Esophagus squamous epithelium (tissue), 5 donors: ENCODE measurements around the gene NEDD4L. TPM values are rescaled to one million over a fixed set of nuclear protein-coding genes. Genes with fewer than 3 reads are reported as not detected.

Experiments
- DNase-seq: peaks from one replicate; lab custom pipeline; 2025; lab: John Stamatoyannopoulos, UW
- H3K27ac ChIP-seq, 4 donors: fragments of 200-600 bp; sonication (generic); one replicate each; pipeline ENCODE4 v1.5.1; 2016 to 2019; ENCODE audit warnings: mild to moderate bottlenecking in 1 of 4
- H3K27me3 ChIP-seq, 4 donors: fragments of 200-600 bp; sonication (generic); 1 replicate in 3 of 4; 2 replicates in 1 of 4; pipeline versions ENCODE4 v1.5.1 to v1.6.0; 2017 to 2021; ENCODE audit warnings: antibody characterized with exemption in 1 of 4
- H3K36me3 ChIP-seq, 3 donors: fragments of 200-600 bp; sonication (generic); one replicate each; pipeline ENCODE4 v1.5.1; 2016 to 2019
- H3K4me1 ChIP-seq, 3 donors: fragments of 200-600 bp; sonication (generic); one replicate each; pipeline ENCODE4 v1.5.1; 2017 to 2019
- H3K4me3 ChIP-seq, 4 donors: fragments of 200-600 bp; sonication (generic); 1 replicate in 3 of 4; 2 replicates in 1 of 4; pipeline ENCODE4 v1.5.1; 2016 to 2019; ENCODE audit warnings: mild to moderate bottlenecking in 2 of 4, moderate library complexity in 1 of 4
- H3K9me3 ChIP-seq, 3 donors: fragments of 200-600 bp; sonication (generic); one replicate each; pipeline ENCODE4 v1.5.1; 2016 to 2019
- POLR2A ChIP-seq, 4 donors: fragments of 450-650 bp; IDR thresholded peaks; one replicate each; pipeline ENCODE4 v1.6.1; 2017; ENCODE audit warnings: antibody characterized with exemption in 4 of 4, mild to moderate bottlenecking in 4 of 4, moderate library complexity in 3 of 4
- WGBS, 2 donors: methylation state at CpG; one replicate each; pipeline ENCODE4 v1.1.5; 2018; 5-methylcytosine and 5-hydroxymethylcytosine counted together
- intact Hi-C: fragments of 100-400 bp; cut with DNase I; formaldehyde crosslinking; loops from one replicate; pipeline ENCODE4 v1.15.0; 2022
- total RNA-seq, 4 donors: library from RNA; depleted of rRNA; stranded (reverse); fragments of >200 nt; gene quantifications; one replicate each; pipeline ENCODE4 v1.1.0, GENCODE V29; 2016
- TF ChIP-seq, protein P1 (sequence below), 6 experiments: fragments of 450-650 bp in 4 of 6; fragments of 200-600 bp in 2 of 6; sonication (generic) in 2 of 6; IDR thresholded peaks; one replicate each; pipeline ENCODE4 v1.5.1; 2016 to 2019; ENCODE audit warnings: antibody characterized with exemption in 6 of 6, mild to moderate bottlenecking in 4 of 6, moderate library complexity in 4 of 6
- donor health status: DM: yes; HTN: yes; CAD: no.

Gene NEDD4L
- total RNA-seq, 4 donors from 2014 or later: 17.0 to 27.6 (median 21.9) TPM

DNA sequence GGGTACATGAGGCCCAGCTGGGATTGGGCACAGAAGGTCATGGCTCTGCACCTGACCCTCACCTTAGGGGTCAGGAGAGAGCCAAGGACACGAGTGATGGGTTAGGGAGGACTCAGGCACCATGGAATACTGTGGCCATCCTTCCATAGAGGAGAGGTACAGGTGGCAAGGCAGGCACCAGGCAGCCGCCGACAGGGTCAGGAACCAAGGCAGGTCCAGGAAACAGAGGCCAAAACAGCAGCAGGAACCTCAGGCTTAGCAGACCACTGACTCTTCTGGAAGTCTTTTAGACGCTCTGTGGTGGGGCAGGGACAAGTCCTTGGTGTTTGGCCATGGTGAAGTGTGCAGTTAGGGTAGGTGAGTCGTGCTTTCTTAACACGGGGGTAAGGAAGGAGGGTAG, 128.0 kb downstream of the NEDD4L start:
- DNase-seq: no peak
- H3K4me1 ChIP-seq: peaks cover 0 to 4% (median 2%) of the 10 kb centered on the region in 3 donors
- no peaks in the 10 kb centered on the region for H3K27me3 ChIP-seq
- intact Hi-C loops: no loop called here
- WGBS, 2 donors: 81 to 94% methylated on average over 3 to 6 of the region's 6 CpGs
- no peak overlapping the region for H3K27ac ChIP-seq
- H3K36me3 ChIP-seq: no peaks in the 10 kb centered on the region
- H3K9me3 ChIP-seq: no peaks in the 10 kb centered on the region
- H3K4me3 ChIP-seq: no peak overlapping the region
- TF ChIP-seq, protein P1, sequence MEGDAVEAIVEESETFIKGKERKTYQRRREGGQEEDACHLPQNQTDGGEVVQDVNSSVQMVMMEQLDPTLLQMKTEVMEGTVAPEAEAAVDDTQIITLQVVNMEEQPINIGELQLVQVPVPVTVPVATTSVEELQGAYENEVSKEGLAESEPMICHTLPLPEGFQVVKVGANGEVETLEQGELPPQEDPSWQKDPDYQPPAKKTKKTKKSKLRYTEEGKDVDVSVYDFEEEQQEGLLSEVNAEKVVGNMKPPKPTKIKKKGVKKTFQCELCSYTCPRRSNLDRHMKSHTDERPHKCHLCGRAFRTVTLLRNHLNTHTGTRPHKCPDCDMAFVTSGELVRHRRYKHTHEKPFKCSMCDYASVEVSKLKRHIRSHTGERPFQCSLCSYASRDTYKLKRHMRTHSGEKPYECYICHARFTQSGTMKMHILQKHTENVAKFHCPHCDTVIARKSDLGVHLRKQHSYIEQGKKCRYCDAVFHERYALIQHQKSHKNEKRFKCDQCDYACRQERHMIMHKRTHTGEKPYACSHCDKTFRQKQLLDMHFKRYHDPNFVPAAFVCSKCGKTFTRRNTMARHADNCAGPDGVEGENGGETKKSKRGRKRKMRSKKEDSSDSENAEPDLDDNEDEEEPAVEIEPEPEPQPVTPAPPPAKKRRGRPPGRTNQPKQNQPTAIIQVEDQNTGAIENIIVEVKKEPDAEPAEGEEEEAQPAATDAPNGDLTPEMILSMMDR (IDR thresholded peaks at IDR 0.05): no peak
- no peak for TF ChIP-seq POLR2A (IDR thresholded peaks at IDR 0.05)

DNA sequence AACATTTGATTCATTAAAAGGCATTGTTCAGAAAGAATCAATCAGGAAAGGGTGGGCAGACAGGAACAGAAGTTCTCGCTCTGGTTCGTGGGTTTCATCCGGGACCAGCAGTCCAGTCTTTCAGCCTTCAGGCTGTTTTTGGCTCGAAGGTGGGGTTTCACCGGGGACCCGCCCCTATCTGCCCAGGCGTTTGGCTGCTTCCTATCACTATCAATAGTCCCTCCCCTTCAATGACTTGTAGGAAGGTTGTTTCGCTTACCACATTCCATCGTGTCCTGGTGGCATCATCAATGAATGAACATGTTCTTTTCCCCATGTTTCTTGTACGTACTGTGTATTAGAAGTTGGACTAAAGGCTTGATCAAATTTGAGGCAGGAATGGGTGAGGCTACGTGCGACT, 130.3 kb downstream of the NEDD4L start:
- H3K27me3 ChIP-seq: no peaks in the 10 kb centered on the region
- no peaks in the 10 kb centered on the region for H3K36me3 ChIP-seq
- no peaks in the 10 kb centered on the region for H3K9me3 ChIP-seq
- TF ChIP-seq POLR2A (IDR thresholded peaks at IDR 0.05): no peak
- TF ChIP-seq, protein P1 (IDR thresholded peaks at IDR 0.05): no peak
- no peak for DNase-seq
- H3K4me3 ChIP-seq: no peak overlapping the region
- 89 to 92% methylated on average over 9 to 10 of the region's 12 CpGs for WGBS, 2 donors
- peaks cover 5 to 16% (median 7%) of the 10 kb centered on the region in 3 donors for H3K4me1 ChIP-seq
- H3K27ac ChIP-seq: no peak overlapping the region
- intact Hi-C loops: no loop called here

DNA sequence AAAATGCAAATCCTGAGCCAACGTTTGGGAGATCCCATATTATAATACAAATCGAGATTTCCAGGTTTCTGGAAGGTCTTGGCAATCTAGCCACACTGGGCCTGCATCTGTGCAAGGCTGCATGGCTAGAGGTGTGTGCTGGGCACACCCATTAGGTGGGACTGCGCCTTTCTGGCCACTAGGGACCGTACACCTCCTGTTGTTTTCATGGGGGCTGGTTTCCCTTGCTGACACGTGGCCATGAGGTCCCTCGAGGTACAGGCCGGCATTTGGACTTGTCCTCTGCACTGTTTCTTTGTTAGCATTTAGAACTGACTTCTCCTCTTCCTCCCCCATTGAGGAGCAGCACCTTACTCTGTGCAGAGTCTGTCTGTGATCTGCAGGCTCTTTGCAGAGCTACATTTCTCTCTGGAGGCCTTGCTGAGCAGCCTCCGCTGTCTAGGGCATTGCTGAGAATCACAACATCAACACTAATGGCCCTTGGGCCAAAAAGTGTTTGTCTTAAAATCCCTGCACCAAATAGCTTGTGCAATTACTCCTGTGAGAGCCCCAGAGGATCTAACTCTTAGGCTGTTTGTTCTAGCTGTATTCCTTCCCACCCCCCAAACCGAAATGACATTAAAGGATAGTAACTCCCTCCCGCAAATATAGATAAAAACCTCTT, 131.2 kb downstream of the NEDD4L start:
- H3K4me3 ChIP-seq: no peak overlapping the region
- H3K27me3 ChIP-seq: no peaks in the 10 kb centered on the region
- no peak for DNase-seq
- intact Hi-C loops: no loop called here
- H3K27ac ChIP-seq: no peak overlapping the region
- 57 to 64% methylated on average over 7 to 9 of the region's 10 CpGs for whole genome bisulfite sequencing, 2 donors
- no peaks in the 10 kb centered on the region for H3K9me3 ChIP-seq
- no peaks in the 10 kb centered on the region for H3K36me3 ChIP-seq
- H3K4me1 ChIP-seq: peaks cover 5 to 16% (median 7%) of the 10 kb centered on the region in 3 donors
- TF ChIP-seq, protein P1 (IDR thresholded peaks at IDR 0.05): no peak

DNA sequence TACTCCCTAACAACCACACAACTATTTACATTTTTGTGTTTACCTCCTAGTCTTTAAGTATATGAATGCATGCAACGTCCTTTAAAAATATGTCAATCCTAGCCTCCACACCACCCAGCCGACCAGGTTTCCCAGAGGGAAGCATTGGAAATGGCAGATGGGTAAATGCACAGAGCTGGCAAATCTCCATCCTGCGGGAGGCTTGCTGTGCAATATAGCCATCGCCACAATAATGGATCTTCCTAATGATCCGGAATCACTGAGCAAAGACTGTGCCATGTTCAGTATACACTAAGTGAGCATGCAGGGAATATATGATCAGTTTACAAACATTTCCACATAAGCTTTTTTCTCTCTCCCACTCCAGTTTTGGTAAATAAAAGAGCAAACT, 131.8 kb downstream of the NEDD4L start:
- Histone ChIP-seq H3K27me3 (no peaks in the 10 kb centered on the region), H3K4me1 (peaks cover 5 to 16% (median 7%) of the 10 kb centered on the region in 3 donors), H3K4me3 (no peak overlapping the region), H3K9me3 (no peaks in the 10 kb centered on the region), H3K27ac (no peak overlapping the region), H3K36me3 (no peaks in the 10 kb centered on the region)
- intact Hi-C loops: no loop called here
- 87 to 96% methylated on average over 4 to 5 of the region's 5 CpGs for WGBS, 2 donors
- no peak for DNase-seq
- TF ChIP-seq, protein P1 (IDR thresholded peaks at IDR 0.05): no peak
- TF ChIP-seq POLR2A (IDR thresholded peaks at IDR 0.05): no peak

DNA sequence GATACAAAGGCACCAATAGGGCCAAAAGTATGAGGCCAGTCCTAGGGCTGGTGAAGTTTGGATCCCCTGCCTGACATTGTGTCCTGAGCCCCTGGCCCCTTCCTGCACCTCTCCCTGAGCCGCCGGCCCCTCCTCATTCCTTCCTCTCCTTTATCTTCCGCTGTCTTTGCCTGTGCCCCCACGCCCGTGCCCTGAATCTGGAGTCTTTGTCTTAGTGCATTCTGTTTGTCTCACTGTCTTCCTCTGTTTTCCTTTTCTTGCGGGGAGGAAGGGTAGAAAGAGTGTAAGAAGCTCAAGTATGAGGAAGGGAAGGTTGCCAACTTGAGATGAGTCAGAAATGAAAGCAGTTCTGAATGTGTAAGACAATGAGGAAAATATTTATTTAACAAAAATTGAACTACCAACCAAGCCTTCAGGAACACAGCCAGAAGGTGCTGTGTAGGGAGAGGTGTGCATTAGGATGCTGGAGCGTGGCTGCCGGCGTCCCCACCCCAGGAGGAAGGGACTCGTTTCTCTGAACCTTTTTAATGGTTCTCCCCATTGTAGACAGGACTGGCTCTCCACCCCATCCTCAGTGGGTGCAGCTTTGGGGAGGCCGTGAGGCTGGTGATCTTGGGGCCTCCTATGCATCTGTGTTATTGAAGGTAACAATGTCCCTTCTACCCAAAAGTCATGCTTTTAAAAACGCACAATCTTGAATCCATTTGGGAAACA, 133.1 kb downstream of the NEDD4L start:
- DNase-seq: no peak
- peak overlapping the region in 1 of 4 donors; percentile 13 for H3K4me3 ChIP-seq
- H3K27ac ChIP-seq: peak overlapping the region in 2 of 4 donors; percentile 31 to 50
- no peaks in the 10 kb centered on the region for H3K9me3 ChIP-seq
- peaks cover 5 to 16% (median 7%) of the 10 kb centered on the region in 3 donors for H3K4me1 ChIP-seq
- intact Hi-C loops: no loop called here
- H3K36me3 ChIP-seq: no peaks in the 10 kb centered on the region
- no peaks in the 10 kb centered on the region for H3K27me3 ChIP-seq
- TF ChIP-seq, protein P1 (IDR thresholded peaks at IDR 0.05): no peak
- TF ChIP-seq POLR2A (IDR thresholded peaks at IDR 0.05): no peak
- WGBS, 2 donors: 18% methylated on average over 11 of the region's 12 CpGs
